H1 (cell line): ENCODE measurements around the gene CENATAC. TPM values are rescaled to one million over a fixed set of nuclear protein-coding genes. Genes with fewer than 3 reads are reported as not detected.

Source experiments
- CHD1 ChIP-seq: IDR thresholded peaks from 2 replicates; pipeline ENCODE4 v1.6.1; 2012; ENCODE audit warnings: low read depth, low read length, improper control_type of control experiment
- E2F6 ChIP-seq: IDR thresholded peaks from 2 replicates; pipeline ENCODE4 v1.6.1; 2012; ENCODE audit warnings: inconsistent platforms
- HDAC6 ChIP-seq: IDR thresholded peaks from one replicate; pipeline ENCODE4 v1.7.1; 2012; ENCODE audit warnings: low read depth, mild to moderate bottlenecking, inconsistent platforms, low read length, moderate library complexity
- POU5F1 ChIP-seq: IDR thresholded peaks from 2 replicates; pipeline ENCODE4 v1.6.1; 2011; ENCODE audit warnings: low read depth, mild to moderate bottlenecking, low read length, moderate library complexity
- TCF12 ChIP-seq: IDR thresholded peaks from 2 replicates; pipeline ENCODE4 v1.6.1; 2011; ENCODE audit warnings: low read depth, mild to moderate bottlenecking, low read length
- polyA plus RNA-seq, 7 experiments: library from polyadenylated mRNA; depleted of rRNA in 3 of 7; stranded (reverse) in 5 of 7; unstranded in 2 of 7; fragments of >200 nt in 5 of 7; fragments of 200-250 nt in 2 of 7; gene quantifications; 1 replicate in 5 of 7; 2 replicates in 1 of 7; 4 replicates in 1 of 7; pipeline versions ENCODE4 v1.2.1 to v1.2.3, GENCODE V29; 2011 to 2013; ENCODE audit warnings: missing spikeins in 2 of 7, mixed read lengths in 2 of 7
- total RNA-seq: library from RNA; stranded (reverse); fragmentation: NEBNext Ultra II Directional; extraction: Animal tissue kit (Norgen Biotek cat#: 25700); gene quantifications from 2 replicates; pipeline ENCODE4 v1.2.1, GENCODE V29; 2021
- TF ChIP-seq, protein P1 (sequence below): IDR thresholded peaks from 2 replicates; pipeline ENCODE4 v1.6.1; 2011; ENCODE audit warnings: low read length, improper control_type of control experiment

CENATAC gene
- total and polyA plus RNA-seq, 2 of the 8 experiments (the other 6 are each of a cell fraction or from before 2014, with no cell fraction given), result 22.7 to 36.4 TPM

DNA sequence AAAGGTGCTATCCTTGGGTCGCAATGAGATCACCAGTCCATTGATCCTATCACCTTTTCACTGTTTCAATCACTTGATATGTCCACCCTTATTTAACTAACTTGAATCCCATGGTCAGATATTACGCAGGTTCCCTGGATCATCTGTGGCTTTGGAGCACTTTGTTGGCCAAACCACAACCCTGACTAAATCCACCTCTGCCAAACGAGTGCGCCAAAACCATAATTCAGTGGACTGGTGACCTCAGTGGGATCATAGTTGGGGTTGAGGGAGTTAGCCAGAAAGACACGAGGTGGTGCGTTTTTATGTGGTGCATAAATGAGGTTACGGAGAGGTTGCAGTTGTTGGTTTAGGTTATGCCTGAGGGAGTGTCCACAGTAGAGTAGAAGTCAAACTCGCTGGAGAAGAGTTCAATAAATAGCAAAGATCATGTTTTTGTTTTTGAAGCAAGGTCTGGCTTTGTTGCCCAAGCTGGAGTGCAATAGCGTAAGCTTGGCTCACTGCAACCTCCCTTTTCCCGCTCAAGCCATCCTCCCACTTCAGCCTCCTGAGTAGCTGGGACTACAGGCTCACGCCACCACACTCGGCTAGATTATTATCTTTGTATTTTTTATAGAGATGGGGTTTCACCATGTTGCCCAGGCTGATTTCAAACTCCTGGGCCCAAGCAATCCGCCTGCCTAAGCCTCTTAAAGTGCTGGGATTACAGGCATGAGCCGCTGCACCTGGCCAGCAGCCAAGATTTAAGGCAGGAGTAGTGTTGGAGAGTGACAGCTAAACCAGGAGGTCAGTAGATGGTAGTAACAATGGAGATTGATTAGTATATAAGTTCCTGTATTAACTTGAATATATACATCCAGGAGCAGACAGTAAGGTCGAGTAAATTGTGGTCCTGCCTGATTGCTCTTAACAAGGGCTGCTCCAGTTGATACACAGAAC, 21.9 kb upstream of the CENATAC start (continued):
- TF ChIP-seq, protein P1, sequence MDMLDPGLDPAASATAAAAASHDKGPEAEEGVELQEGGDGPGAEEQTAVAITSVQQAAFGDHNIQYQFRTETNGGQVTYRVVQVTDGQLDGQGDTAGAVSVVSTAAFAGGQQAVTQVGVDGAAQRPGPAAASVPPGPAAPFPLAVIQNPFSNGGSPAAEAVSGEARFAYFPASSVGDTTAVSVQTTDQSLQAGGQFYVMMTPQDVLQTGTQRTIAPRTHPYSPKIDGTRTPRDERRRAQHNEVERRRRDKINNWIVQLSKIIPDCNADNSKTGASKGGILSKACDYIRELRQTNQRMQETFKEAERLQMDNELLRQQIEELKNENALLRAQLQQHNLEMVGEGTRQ, result no peak
- no peak for TF ChIP-seq POU5F1
- TF ChIP-seq E2F6, result no peak
- no peak for TF ChIP-seq HDAC6
- TF ChIP-seq CHD1, result no peak
- no peak for TF ChIP-seq TCF12
- TF ChIP-seq, all 59 proteins: peak for 0
